Neural cell (in vitro differentiated cells): ENCODE data around the gene METAP1.

Experiments used
- CTCF ChIP-seq: fragments of 450-650 bp; IDR thresholded peaks from 2 replicates; pipeline ENCODE4 v1.5.1; 2014; ENCODE audit warnings: antibody characterized with exemption, mild to moderate bottlenecking, moderate library complexity; ENCODE audit not compliant: poor library complexity, severe bottlenecking
- EP300 ChIP-seq: fragments of 450-650 bp; conservative IDR thresholded peaks from 2 replicates; pipeline ENCODE4 v1.6.1; 2014; ENCODE audit warnings: antibody characterized with exemption, mild to moderate bottlenecking, moderate library complexity; ENCODE audit not compliant: poor library complexity, severe bottlenecking
- EZH2 ChIP-seq: fragments of 200-600, 300-800 bp; shearing (Covaris generic), sonication (generic); IDR thresholded peaks from 2 replicates; pipeline ENCODE4 v1.6.1; 2014; ENCODE audit warnings: antibody characterized with exemption, low read length, borderline replicate concordance, mild to moderate bottlenecking; ENCODE audit not compliant: insufficient read depth, poor library complexity, severe bottlenecking
- POLR2AphosphoS5 ChIP-seq: IDR thresholded peaks from 2 replicates; pipeline ENCODE4 v1.6.1; 2012
- RAD21 ChIP-seq: fragments of 450-650 bp; conservative IDR thresholded peaks from 2 replicates; pipeline ENCODE4 v1.6.1; 2014; ENCODE audit warnings: antibody characterized with exemption, mild to moderate bottlenecking, moderate library complexity
- REST ChIP-seq: IDR thresholded peaks from 2 replicates; pipeline ENCODE4 v1.6.1; 2012; ENCODE audit warnings: borderline replicate concordance
- TAF1 ChIP-seq: IDR thresholded peaks from 2 replicates; pipeline ENCODE4 v1.6.1; 2012; ENCODE audit warnings: low read depth

GRCh38 chr4:98997166-98997565, 1.6 kb downstream of the METAP1 start:
- TF ChIP-seq CTCF (no peak), POLR2AphosphoS5 (no peak), EP300 (no peak), EZH2 (no peak), TAF1 (no peak), RAD21 (no peak), REST (no peak)
